K562 (cell line): Measurements from ENCODE around the gene AGAP1. TPM values are rescaled to one million over a fixed set of nuclear protein-coding genes. Genes with fewer than 3 reads are reported as not detected.

Source experiments
- ATAC-seq: fragments of 200-7000 bp; cut with Tn5 transposase; 3 replicates; pipeline ENCODE4 v1.9.1; 2020; ENCODE audit warnings: moderate library complexity
- BruUV-seq: library from RNA; stranded (reverse); fragments of 400-500 nt; replicated peaks from 2 replicates; lab custom pipeline; 2021; lab: Mats Ljungman, UMichigan
- CTCF ChIA-PET: fragments of 300-600 bp; formaldehyde crosslinking; extraction: SDS; loops from one replicate; lab custom pipeline; 2021; ENCODE audit warnings: low intra/inter-chr PET ratio; lab: Yijun Ruan, JAX
- POLR2A ChIA-PET: fragments of 300-600, 350-650 bp; sonication (Branson Sonifier 250); formaldehyde crosslinking; extraction: SDS; loops from one replicate; lab custom pipeline; 2021; ENCODE audit warnings: antibody characterized with exemption, inconsistent platforms; lab: Yijun Ruan, JAX
- DNase-seq, 4 experiments: peaks; one replicate each; pipeline versions ENCODE4 v3.0.0 to v3.0.0-alpha.2; 2011 to 2018; ENCODE audit warnings: low spot score in 3 of 4, mixed read lengths in 3 of 4; ENCODE audit errors: extremely low read depth in 1 of 4
- FAIRE-seq: peaks from 2 replicates; lab custom pipeline; 2011; peaks lifted over from hg19 to GRCh38; lab: Jason Lieb, UNC
- H2AFZ ChIP-seq: 2 replicates; pipeline ENCODE4 v1.6.0; 2011; ENCODE audit warnings: low read depth, low read length, control low read depth, inconsistent platforms
- H3K27ac ChIP-seq: fragments of 200-600 bp; 3 replicates; pipeline ENCODE4 v1.8.0; 2011; ENCODE audit warnings: low read depth, mild to moderate bottlenecking, control low read depth, inconsistent platforms, low read length, moderate library complexity, mixed read lengths; ENCODE audit errors: extremely low read depth
- H3K27me3 ChIP-seq, 2 experiments: fragments of 300-600 bp in 1 of 2; 2 replicates in 1 of 2; 3 replicates in 1 of 2; pipeline versions ENCODE4 v1.6.0 to v1.8.0; 2011; ENCODE audit warnings: inconsistent platforms in 2 of 2, low read length in 2 of 2, mild to moderate bottlenecking in 1 of 2, mixed read lengths in 1 of 2, moderate library complexity in 1 of 2; ENCODE audit not compliant: control insufficient read depth in 2 of 2, insufficient read depth in 2 of 2
- H3K36me3 ChIP-seq: fragments of 300-600 bp; 3 replicates; pipeline ENCODE4 v1.8.0; 2011; ENCODE audit warnings: mild to moderate bottlenecking, low read length, inconsistent platforms; ENCODE audit not compliant: control insufficient read depth, insufficient read depth
- H3K4me1 ChIP-seq, 2 experiments: fragments of 200-600 bp in 1 of 2; replicated peaks in 1 of 2; 2 replicates in 1 of 2; 3 replicates in 1 of 2; pipeline versions ENCODE4 v1.5.1 to v1.8.0; 2011; ENCODE audit warnings: inconsistent platforms in 2 of 2, low read length in 2 of 2, mild to moderate bottlenecking in 1 of 2, mixed read lengths in 1 of 2, moderate library complexity in 1 of 2; ENCODE audit not compliant: control insufficient read depth in 2 of 2, insufficient read depth in 2 of 2
- H3K4me2 ChIP-seq: 2 replicates; pipeline ENCODE4 v1.6.1; 2011; ENCODE audit warnings: low read length, control low read depth, inconsistent platforms, mixed read lengths; ENCODE audit not compliant: insufficient read depth
- H3K4me3 ChIP-seq: fragments of 200-600 bp; sonication (generic), shearing (Covaris generic); 2 replicates; pipeline ENCODE4 v1.5.1; 2016; ENCODE audit warnings: control low read depth, inconsistent platforms
- H3K79me2 ChIP-seq: fragments of 200-600 bp; 3 replicates; pipeline ENCODE4 v1.8.0; 2011; ENCODE audit warnings: low read length, inconsistent platforms; ENCODE audit not compliant: control insufficient read depth, insufficient read depth
- H3K9ac ChIP-seq, 2 experiments: 2 replicates each; pipeline versions ENCODE4 v1.6.0 to v1.6.1; 2011; ENCODE audit warnings: low read depth in 2 of 2, low read length in 2 of 2, control low read depth in 1 of 2, inconsistent platforms in 1 of 2, mild to moderate bottlenecking in 1 of 2, mixed read lengths in 1 of 2; ENCODE audit not compliant: insufficient read depth in 1 of 2
- H3K9me1 ChIP-seq: one replicate; pipeline ENCODE4 v1.6.0; 2011; ENCODE audit warnings: inconsistent platforms, mild to moderate bottlenecking, low read length, moderate library complexity; ENCODE audit not compliant: control insufficient read depth, insufficient read depth
- H3K9me3 ChIP-seq: replicated peaks from 2 replicates; pipeline ENCODE4 v1.5.1; 2011; ENCODE audit warnings: low read depth, low read length, inconsistent platforms; ENCODE audit not compliant: control insufficient read depth, insufficient read depth
- H4K20me1 ChIP-seq: replicated peaks from 2 replicates; pipeline ENCODE4 v1.6.1; 2011; ENCODE audit warnings: low read length, inconsistent platforms, mixed read lengths; ENCODE audit not compliant: control insufficient read depth, insufficient read depth
- ARHGAP35 ChIP-seq: fragments of 450-650 bp; IDR thresholded peaks from 2 replicates; pipeline ENCODE4 v1.6.1; 2018; ENCODE audit not compliant: partially characterized antibody
- FOSL1 ChIP-seq: fragments of 200-800 bp; sonication (Bioruptor generic); conservative IDR thresholded peaks from 2 replicates; pipeline ENCODE4 v1.6.1; 2016; ENCODE audit warnings: missing genetic modification characterization, missing compliant biosample characterization
- KDM2B ChIP-seq: fragments of 250-450 bp; sonication (Bioruptor Pico); IDR thresholded peaks from 2 replicates; pipeline ENCODE4 v1.8.0; 2021; ENCODE audit warnings: mild to moderate bottlenecking, moderate library complexity
- ZNF133 ChIP-seq: fragments of 250-450 bp; sonication (Bioruptor Pico); IDR thresholded peaks from 2 replicates; pipeline ENCODE4 v1.4.0; 2020; ENCODE audit warnings: mild to moderate bottlenecking
- ZNF668 ChIP-seq: fragments of 250-450 bp; sonication (Bioruptor Pico); IDR thresholded peaks from 2 replicates; pipeline ENCODE4 v1.8.0; 2022; ENCODE audit warnings: mild to moderate bottlenecking, inconsistent platforms
- WGBS: fragments of 100-300 bp; shearing (Covaris generic); methylation state at CpG from one replicate; pipeline ENCODE4 v1.1.6; 2016; ENCODE audit warnings: low coverage, mixed read lengths; ENCODE audit not compliant: insufficient coverage; ENCODE audit errors: missing lambda C conversion rate; 5-methylcytosine and 5-hydroxymethylcytosine counted together
- in situ Hi-C: fragments of 300-500 bp; cut with MboI; formaldehyde crosslinking; loops from 4 replicates; pipeline ENCODE4 v1.15.0; 2018; ENCODE audit warnings: inconsistent platforms, mixed read lengths
- intact Hi-C: fragments of 100-400 bp; cut with micrococcal nuclease; formaldehyde crosslinking; loops from 2 replicates; pipeline ENCODE4 v1.14.2; 2022
- polyA plus RNA-seq, 8 experiments: library from polyadenylated mRNA; depleted of rRNA in 4 of 8; stranded (reverse) in 5 of 8; unstranded in 3 of 8; fragments of >200 nt; fragmentation: Nextera tagmentation in 2 of 8; fragmentation: Illumina TruSeq in 1 of 8; extraction: Ambion mirVana in 2 of 8; extraction: Trizol in 1 of 8; gene quantifications; 2 replicates each; pipeline versions ENCODE4 v1.2.1 to v1.2.3, GENCODE V29; 2011 to 2014; ENCODE audit warnings: inconsistent platforms in 1 of 8, missing spikeins in 1 of 8
- total RNA-seq, 7 experiments: library from RNA; depleted of rRNA in 6 of 7; stranded (reverse); fragments of >200 nt in 6 of 7; fragmentation: Illumina TruSeq in 2 of 7; extraction: Trizol in 2 of 7; gene quantifications; 2 replicates each; pipeline versions ENCODE4 v1.2.1 to v1.2.3, GENCODE V29; 2011 to 2021; ENCODE audit warnings: low replicate concordance in 1 of 7
- TF ChIP-seq, protein P1 (sequence below): fragments of 450-650 bp; IDR thresholded peaks from 2 replicates; pipeline ENCODE4 v1.6.1; 2017; ENCODE audit warnings: mild to moderate bottlenecking, moderate library complexity

Gene AGAP1
- total and polyA plus RNA-seq, 9 of the 15 experiments (the other 6 are each of a cell fraction or from before 2014, with no cell fraction given) = 1.3 to 24.0 (median 10.6) TPM

DNA sequence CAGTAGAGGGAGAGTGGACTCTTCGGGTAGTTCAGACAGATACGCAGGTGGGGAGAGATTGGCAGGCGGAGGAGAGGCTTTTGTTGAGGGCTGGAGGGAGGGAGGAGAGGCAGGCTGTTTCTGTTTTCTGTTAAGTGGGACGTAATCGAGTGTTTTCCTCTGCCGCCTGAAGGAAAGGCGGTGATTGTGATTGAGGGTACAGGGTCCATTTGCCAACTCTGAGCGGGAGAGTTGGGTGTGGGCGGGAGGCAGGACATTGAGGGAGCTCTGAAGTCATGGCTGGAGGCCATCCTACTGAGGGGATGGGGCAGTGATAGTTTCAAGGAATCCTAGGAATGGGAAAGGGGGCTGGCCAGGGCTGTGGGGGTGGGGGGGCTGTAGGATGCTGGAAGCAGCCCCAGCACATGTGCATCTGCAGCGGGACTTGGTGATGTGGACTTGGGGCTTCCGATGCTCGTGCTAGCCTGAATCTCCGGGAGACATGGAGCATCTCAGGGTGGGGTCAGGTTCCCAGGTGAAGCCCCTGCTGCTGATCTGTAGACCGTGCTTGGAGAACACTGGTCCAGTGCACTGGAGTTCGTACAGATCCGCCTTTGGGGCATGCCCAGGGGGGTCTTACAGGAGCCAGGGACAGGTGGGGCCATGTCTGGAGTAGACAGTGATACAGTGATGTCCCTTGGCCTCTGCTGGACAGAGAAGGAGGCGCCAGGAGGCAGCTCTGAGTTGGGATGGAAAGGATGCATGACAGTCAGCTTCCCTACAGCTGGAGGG is 167.5 kb downstream of the AGAP1 start:
- H3K9ac ChIP-seq = no peak overlapping the region
- intact Hi-C loops (no loop called here), in situ Hi-C loops (no loop called here)
- H3K9me1 ChIP-seq = peaks cover 10% of the 10 kb centered on the region
- BruUV-seq = no TSS peak
- no peak overlapping the region for H2AFZ ChIP-seq
- FAIRE-seq (no peak), DNase-seq (no peak), ATAC-seq (no peak)
- H3K27me3 ChIP-seq = no peaks in the 10 kb centered on the region
- peaks cover 71% of the 10 kb centered on the region for H3K79me2 ChIP-seq
- H3K4me2 ChIP-seq = no peak overlapping the region
- TF ChIP-seq ZNF133 (CRISPR knock-in tag) = no peak
- no peak for TF ChIP-seq ZNF668 (CRISPR knock-in tag)
- no peak for TF ChIP-seq FOSL1 (tag)
- peaks cover 14 to 21% of the 10 kb centered on the region in 2 experiments; a peak in 3 of 5 replicates for H3K4me1 ChIP-seq
- no peaks in the 10 kb centered on the region for H3K36me3 ChIP-seq
- POLR2A ChIA-PET = no interaction called here
- H3K4me3 ChIP-seq = no peak overlapping the region
- no peaks in the 10 kb centered on the region for H3K9me3 ChIP-seq
- CTCF ChIA-PET = no interaction called here
- H3K27ac ChIP-seq = no peak overlapping the region
- H4K20me1 ChIP-seq = peaks cover 50% of the 10 kb centered on the region
- WGBS = 87% methylated on average over 9 of the region's 17 CpGs

DNA sequence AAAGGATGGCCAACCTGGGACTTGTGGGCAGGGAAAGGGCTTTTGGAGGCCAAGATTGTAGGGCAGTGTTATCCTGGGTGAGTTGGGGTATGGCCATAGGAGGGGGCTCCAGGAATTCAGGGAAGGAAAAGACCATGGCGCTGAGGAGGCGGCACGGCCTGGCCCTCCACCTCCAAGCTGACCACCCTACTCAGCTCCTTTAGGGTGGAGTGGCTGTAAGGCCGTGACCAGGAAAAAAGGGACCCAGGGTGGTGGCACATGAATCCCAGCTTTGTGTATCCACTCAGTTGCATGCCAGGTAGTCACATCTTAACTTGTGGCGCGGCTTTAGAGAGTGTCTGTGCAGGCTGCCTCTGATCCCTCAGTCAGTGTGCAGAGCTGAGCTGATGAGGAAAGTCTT is 168.1 kb downstream of the AGAP1 start:
- 95% methylated on average over 3 of the region's 6 CpGs for WGBS
- no peak for ATAC-seq
- CTCF ChIA-PET = no interaction called here
- FAIRE-seq = no peak
- Histone ChIP-seq H3K4me3 (no peak overlapping the region), H4K20me1 (peaks cover 50% of the 10 kb centered on the region), H3K4me2 (no peak overlapping the region), H3K79me2 (peaks cover 76% of the 10 kb centered on the region), H3K9me3 (no peaks in the 10 kb centered on the region), H3K9me1 (peaks cover 10% of the 10 kb centered on the region), H3K27ac (no peak overlapping the region), H3K9ac (no peak overlapping the region), H3K36me3 (no peaks in the 10 kb centered on the region), H3K4me1 (peaks cover 14 to 21% of the 10 kb centered on the region in 2 experiments; a peak in 3 of 5 replicates), H3K27me3 (no peaks in the 10 kb centered on the region), H2AFZ (no peak overlapping the region)
- TF ChIP-seq KDM2B (no peak), ARHGAP35 (no peak)
- TF ChIP-seq, protein P1, sequence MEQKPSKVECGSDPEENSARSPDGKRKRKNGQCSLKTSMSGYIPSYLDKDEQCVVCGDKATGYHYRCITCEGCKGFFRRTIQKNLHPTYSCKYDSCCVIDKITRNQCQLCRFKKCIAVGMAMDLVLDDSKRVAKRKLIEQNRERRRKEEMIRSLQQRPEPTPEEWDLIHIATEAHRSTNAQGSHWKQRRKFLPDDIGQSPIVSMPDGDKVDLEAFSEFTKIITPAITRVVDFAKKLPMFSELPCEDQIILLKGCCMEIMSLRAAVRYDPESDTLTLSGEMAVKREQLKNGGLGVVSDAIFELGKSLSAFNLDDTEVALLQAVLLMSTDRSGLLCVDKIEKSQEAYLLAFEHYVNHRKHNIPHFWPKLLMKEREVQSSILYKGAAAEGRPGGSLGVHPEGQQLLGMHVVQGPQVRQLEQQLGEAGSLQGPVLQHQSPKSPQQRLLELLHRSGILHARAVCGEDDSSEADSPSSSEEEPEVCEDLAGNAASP = no peak
- POLR2A ChIA-PET = no interaction called here
- in situ Hi-C loops = no loop called here
- no TSS peak for BruUV-seq
- intact Hi-C loops = no loop called here
- DNase-seq = no peak
